NCI-H2196 treated with DMSO at 0.1 percent for 48 hours (cell line): ENCODE results near the gene PIGQ.

ENCODE experiments used
- DNase-seq: peaks from one replicate; lab custom pipeline; 2025; ENCODE audit not compliant: unreplicated experiment; lab: John Stamatoyannopoulos, UW

PIGQ gene

DNA sequence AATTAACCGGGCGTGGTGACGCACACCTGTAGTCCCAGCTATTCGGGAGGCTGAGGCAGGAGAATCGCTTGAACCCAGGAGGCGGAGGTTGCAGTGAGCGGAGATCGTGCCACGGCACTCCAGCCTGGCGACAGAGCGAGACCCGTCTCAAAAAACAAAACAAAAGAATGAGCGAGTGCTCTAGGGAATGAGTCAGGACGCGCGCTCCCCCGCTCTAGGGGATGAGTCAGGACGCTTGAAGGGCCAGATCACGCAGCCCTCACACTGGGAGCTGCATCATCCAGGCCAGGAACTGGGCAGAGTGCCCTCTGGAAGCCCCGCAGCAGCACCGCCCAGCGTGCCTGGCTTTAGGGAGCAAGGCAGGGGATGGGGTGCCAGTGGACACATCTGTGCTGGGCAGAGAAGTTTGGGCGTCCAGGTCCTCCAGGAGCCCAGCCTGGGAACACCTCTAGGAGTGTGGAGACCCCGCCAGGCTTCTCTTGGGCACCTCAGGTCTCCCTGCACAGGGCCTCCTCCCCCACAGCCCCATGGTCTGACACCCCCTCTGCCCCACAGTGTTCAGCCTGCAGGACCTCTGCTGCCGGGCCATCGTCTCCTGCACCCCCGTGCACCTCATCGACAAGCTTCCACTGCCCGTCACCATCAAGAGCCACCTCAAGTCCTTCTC lies 57.2 kb downstream of the PIGQ start:
- DNase-seq: peak; percentile 61

DNA sequence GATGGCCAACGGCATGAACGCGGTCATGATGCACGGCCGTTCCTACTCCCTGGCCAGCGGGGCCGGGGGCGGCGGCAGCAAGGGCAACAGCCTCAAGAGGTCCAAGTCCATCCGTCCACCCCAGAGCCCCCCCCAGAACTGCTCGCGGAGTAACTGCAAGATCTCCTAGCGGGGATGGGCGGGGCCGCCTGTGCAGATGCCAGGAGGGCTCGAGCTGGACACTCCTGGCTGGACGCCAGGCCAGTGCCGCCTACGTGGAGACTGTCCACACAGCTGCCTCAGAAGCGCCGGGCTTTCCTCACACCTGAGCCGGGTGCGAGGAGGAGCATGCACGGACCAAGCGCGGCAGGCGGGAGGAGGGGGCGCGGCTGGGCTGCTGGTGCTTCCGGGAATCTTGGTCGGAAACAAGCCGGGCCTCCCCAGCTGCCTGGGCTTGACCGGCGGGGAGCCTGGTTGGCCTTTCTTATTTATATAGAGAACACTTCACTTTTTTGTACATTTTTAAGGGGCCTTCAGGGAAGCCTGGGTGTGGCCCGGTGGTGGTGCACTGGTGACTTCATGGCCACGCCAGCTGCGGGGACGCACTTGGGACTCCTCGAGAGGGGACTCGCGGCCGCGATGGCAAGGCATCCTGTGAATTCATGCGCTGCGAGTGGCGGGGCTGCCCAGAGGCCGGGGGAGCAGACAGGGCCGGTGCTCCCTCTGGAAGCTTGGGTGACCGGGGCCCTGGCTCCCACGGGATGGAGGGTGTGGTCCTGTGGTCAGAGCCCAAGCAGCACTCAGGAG lies 57.9 kb downstream of the PIGQ start:
- DNase-seq: peak; percentile 93

DNA sequence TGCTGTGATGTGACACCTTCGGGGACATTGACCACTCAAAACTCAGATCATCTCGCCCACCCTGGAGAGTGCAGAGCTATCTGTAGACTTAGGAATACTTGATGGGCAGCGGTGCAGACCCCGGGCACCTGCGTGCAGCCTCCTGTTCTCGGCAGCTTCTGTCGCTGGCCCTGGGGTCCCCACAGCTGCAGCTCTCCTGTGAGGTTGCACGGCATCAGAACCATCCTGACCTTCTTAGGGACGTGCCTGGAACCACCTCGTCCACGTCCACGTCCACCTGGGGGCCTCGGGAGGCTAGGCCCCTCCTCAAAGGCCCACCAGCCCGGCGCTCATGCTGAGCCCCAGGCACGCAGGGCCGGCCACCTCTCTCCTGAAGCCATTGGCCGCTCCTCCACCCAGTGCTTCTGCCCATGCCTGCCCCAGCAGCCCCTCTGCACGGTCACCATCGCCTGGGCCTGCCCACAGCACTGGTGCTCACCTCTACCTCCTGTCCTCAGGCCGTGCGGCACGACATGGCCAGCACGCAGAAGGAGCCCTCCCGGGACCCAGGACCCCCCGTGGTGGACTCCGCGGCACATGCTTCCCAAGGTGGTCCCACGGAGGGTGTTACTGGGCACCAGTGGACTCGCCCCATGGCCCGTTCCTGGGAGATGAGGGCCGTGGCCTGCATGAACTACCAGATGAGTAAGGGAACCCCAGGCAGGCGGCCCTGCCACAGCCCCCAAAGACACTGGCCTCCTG lies 58.7 kb downstream of the PIGQ start:
- no peak for DNase-seq

DNA sequence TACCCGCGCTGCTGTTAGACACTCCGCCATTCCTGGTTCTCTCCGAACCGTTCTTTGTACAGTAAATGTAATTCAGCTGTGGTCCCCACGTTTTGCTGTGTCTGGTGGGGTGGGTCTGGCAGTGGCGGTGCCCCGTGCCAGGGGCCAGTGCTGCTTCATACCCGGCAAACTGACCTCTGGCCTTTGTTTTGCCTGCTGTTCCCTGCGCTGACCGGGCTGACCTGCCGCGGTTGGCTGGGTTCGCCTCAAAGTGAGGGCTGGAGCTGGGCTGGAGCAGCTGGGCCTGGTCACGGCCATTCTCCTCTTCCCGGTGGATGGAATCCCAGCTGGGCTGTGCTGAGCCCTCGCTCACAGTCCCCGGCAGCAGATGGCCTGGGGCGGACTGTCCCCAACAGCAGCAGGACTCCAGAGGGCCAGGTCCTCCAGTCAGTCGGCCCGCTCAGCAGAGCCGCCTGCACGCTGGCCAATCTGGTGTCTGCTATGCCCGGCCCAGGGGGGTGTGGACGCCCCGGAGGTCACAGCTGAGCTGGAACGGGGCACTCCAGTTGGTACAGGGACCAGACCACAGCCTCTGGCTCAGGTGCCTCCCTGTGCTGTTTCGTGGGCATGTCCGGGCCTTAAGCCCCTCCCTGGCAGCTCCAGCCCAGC lies 59.5 kb downstream of the PIGQ start:
- no peak for DNase-seq

DNA sequence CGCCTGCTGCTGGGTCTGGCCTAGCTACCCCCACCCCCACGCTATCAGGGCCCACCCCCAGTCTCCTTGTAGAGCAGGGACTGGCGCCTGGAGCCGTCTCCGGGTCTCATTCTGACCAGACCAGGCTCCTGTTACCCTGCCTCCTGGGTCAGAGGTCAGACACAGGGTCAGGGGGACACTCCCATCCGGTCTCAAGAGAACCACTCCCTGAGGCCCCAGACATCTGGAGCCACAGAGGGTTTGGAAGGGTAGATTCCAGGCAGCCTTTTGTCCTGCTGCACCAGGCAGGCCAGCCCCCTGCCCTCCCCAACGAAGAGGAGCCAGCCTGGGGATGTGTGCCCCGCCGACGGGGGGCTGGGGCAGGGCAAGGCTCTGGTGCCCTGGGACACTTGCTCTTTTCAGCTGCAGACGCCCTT lies 60.1 kb downstream of the PIGQ start:
- no peak for DNase-seq

DNA sequence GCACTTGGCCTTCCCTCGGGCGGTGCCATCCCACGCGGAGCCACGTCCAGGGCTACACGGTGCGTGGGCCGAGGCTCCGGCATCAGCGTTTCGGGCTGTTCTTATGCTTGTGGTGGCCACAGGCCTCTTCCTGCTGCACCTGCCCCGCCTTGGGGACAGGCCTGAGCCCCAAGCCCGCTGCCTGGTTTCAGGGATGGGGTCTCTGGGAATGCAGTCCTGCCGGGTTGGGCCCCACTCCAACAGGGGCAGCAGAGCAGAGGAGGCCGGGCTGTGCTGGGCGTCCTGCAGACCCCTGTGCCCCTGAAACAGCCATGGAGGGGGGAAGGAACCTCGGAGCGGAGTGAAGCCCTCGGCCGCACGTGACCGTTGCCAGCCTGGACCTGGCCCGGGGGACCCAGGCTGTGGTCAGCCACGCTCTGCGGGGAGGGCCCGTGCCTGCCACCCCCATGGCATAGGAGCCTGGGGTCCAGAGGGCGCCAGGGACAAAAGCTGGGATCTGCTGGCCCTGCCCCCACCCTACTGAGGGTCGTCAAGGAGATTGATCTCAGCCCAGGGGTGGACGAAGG lies 60.6 kb downstream of the PIGQ start:
- DNase-seq: no peak

DNA sequence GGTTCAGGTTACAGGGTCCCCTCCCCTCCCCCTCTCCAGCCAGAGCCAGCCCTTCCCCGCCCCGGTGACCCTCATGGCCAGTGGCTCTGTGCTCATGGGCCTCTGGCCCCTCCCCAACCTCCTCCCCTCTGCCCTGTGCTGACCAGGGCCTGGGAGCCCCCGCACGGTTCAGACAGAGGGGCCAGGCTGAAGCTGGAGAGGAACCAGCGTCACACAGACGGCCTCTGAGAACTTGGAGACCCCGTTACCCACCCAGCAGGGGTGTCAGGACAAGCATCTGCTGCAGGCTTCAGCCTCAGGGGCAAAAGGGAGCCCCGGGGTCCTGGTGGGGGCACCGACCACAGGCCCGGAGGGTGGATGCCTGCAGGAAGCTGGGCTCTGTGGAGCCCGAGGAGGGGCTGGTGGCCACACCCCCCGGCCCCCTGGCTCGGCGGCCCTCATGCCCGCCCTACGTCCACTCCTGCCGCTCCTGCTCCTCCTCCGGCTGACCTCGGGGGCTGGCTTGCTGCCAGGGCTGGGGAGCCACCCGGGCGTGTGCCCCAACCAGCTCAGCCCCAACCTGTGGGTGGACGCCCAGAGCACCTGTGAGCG lies 61.1 kb downstream of the PIGQ start, which contains the start of gene WFIKKN1:
Gene WFIKKN1, plus strand, starts transcription at position 171 of the 591 bp plus-strand sequence. Its CDS starts 269 bp downstream, at position 440.
- DNase-seq: no peak

DNA sequence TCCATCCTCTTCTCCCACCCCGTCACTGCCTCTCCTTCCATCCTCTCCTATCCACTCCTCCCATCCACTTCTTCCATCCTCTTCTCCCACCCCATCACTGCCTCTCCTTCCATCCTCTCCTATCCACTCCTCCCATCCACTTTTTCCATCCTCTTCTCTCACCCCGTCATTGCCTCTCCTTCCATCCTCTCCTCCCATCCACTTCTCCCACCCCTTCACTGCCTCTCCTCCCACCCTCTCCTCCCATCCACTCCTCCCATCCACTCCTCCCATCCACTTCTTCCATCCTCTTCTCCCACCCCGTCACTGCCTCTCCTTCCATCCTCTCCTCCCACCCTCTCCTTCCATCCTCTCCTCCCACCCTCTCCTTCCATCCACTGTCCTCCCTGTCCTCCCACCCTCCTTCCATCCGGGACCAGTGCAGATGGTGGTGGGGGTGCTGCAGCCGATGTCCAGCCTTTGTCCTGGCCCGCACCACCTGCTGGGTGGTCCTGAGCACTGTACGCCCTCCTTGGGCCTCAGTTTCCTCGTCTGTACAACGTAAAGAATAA lies 62.1 kb downstream of the PIGQ start:
- no peak for DNase-seq

DNA sequence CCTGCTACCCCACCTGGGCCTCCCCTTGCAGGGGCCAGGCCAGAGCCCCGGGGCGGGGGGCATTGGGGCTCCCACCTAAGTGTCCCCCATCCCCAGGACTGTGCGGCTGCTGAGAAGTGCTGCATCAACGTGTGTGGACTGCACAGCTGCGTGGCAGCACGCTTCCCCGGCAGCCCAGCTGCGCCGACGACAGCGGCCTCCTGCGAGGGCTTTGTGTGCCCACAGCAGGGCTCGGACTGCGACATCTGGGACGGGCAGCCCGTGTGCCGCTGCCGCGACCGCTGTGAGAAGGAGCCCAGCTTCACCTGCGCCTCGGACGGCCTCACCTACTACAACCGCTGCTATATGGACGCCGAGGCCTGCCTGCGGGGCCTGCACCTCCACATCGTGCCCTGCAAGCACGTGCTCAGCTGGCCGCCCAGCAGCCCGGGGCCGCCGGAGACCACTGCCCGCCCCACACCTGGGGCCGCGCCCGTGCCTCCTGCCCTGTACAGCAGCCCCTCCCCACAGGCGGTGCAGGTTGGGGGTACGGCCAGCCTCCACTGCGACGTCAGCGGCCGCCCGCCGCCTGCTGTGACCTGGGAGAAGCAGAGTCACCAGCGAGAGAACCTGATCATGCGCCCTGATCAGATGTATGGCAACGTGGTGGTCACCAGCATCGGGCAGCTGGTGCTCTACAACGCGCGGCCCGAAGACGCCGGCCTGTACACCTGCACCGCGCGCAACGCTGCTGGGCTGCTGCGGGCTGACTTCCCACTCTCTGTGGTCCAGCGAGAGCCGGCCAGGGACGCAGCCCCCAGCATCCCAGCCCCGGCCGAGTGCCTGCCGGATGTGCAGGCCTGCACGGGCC lies 62.9 kb downstream of the PIGQ start:
- no peak for DNase-seq

DNA sequence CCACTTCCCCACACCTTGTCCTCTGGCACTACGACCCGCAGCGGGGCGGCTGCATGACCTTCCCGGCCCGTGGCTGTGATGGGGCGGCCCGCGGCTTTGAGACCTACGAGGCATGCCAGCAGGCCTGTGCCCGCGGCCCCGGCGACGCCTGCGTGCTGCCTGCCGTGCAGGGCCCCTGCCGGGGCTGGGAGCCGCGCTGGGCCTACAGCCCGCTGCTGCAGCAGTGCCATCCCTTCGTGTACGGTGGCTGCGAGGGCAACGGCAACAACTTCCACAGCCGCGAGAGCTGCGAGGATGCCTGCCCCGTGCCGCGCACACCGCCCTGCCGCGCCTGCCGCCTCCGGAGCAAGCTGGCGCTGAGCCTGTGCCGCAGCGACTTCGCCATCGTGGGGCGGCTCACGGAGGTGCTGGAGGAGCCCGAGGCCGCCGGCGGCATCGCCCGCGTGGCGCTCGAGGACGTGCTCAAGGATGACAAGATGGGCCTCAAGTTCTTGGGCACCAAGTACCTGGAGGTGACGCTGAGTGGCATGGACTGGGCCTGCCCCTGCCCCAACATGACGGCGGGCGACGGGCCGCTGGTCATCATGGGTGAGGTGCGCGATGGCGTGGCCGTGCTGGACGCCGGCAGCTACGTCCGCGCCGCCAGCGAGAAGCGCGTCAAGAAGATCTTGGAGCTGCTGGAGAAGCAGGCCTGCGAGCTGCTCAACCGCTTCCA lies 63.7 kb downstream of the PIGQ start:
- no peak for DNase-seq
